ENCODE measurements around the gene HSD3B1.

The HSD3B1 gene

DNA sequence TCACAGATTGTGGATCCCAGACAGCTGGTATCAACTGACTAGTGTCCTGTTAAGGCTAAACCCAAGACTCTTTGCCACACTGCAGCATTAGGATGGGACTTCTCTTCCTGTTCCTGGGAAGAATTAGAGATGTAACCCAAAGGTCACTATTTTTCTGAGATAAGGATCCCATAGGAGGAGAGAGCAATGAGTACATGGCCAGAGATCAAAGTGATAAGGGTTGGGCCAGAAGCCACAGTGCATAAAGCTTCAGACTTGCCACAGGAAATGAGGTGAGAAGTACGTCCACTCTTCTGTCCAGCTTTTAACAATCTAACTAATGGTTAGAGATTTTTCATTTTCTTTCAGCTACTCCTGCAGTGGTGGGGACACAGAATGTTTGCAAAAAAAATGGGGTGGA lies at the start of gene HSD3B1:
Gene HSD3B1 (plus strand): TSS at position 270 of the 400 bp plus-strand sequence. CDS start 267 bp downstream, outside the sequence.
- DNase-seq, result no peak

DNA sequence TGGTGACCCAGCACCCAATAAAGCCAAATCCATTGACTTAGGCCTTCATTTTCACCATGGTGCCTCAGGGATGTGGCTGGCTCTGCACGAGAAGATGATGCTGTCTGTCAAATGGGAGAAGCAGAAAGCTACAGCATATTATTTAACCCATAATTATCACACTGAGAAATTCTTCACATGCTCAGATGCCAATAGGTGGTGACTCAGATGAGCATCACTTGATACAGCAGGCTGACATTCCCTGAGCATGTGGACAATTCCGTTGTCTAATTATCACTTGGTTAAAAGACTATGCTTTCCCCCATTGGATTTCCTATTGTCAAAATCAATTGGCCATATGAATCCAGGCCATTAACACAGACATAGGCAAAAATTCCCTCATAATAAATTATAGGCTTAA lies 44.0 kb upstream of the HSD3B1 start:
- no peak for DNase-seq

DNA sequence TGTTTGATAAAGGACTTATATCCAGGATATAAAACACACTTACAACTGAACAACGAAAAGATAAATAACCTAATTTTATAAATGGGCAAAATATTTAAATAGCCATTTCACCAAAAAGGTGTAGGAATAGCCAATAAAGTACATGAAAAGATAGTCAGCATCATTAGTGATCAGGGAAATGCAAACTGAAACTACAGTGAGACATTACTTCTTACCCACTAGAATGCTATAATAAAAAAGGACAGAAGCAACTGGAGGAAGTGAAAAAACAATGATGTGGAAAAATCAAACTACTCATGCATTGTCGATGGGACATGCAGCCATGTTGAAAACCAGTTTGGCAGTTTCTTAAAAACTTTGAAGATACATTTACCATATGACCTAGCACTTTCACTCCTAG lies 43.4 kb upstream of the HSD3B1 start:
- DNase-seq, result no peak

DNA sequence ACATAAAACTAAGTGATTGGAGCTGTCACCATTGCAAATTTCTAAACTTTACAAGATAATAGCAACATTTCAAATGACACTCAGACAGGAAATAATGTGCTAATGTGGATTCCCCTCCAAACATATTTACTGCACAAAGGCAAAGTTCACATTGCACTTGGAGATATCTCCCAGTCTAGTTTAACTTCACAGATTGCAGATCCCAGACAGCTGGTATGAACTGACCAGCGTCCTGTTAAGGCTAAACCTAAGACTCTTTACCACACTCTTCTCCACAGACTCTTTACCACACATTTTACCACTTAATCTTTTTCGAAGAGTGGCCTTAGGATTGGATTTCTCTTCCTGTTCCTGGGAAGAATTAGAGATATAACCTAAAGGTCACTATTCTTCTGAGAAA lies 40.6 kb upstream of the HSD3B1 start:
- DNase-seq, result no peak

DNA sequence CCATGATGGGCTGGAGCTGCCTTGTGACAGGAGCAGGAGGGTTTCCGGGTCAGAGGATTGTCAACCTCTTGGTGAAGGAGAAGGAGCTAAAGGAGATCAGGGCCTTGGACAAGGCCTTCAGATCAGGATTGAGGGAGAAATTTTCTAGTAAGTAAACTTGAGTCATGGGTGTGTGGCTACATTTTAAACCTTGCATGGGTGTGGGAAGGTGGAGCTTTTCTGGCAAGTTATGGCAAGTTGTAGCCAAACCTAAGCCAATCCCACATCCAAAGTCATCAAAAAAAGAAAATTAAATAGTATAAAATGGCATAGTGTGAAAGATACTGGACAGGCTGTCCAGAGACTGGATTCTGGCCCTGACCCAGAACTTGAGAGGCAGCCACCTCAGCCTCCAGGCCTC lies 39.8 kb upstream of the HSD3B1 start:
- no peak for DNase-seq

DNA sequence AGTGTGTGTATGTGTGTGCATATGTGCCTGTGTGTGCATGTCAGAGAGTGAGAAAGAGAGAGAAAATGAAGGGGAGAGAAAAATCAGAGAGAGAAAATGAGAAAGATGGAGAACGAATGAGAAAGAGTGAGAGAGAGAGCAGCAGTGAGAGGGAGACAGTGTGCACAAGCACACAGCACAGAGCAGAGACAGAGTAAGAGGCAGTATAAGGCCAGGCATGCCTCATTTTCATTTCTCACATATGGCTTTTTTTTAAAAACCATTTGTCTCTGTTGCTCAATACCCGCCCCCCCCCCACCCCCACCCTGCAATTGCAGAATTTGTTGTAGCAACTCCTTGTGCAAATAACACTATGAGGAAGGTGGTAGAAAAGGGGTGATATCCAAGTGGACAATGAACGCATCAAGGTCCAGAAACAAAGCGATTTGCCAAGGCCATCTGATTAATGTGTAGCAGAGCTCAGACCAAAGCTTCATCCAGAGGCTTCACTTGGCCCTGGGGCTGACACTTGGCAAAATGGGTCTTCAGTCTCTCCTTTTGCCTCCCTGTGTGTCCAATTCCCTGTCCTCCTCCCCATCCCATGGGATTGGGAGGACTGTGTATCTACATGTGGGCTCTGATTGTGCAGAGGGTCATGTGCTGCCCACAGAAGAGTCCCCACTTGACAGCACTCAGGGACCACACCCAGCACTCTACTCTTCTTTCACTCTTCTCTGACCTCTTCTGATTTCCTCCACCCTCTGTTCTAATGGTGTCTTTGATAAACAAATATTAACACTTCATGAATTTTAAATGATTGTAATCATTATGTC lies 38.9 kb upstream of the HSD3B1 start:
- DNase-seq, result no peak

DNA sequence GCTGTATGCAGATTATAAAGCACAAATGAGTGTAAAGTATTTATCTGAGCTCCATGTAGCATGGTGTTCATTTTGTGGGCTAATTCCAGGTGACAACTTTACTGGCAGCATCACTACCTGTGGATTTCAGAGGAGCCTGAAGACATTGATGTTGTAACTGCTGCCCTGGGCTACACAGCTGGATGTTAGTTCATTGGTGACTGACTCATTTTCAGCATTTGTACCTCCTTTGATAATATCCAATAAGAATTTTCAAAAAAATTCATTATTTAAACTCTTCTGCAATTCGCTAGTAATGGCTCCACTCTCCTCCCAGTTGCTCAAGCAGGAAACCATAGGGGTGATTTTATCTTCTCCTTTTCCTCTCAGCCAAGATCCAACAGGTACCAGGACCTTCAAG lies 37.3 kb upstream of the HSD3B1 start:
- no peak for DNase-seq

DNA sequence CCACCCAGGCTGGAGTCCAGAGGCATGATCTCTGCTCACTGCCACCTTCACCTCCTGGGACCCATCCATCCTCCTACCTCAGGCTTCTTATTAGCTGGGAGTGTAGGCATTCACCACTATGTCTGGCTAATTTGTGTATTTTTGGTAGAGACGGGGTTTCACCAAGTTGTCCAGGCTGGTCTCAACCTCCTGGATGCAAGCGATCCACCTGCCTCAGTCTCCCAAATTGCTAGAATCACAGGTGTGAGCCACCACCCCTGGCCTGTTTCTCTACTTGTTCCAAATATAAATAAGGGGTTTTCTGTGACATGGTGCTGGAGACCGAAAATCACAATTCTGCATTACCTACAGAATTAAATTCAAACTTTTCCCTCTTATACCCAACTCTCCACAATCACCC lies 36.6 kb upstream of the HSD3B1 start:
- no peak for DNase-seq

DNA sequence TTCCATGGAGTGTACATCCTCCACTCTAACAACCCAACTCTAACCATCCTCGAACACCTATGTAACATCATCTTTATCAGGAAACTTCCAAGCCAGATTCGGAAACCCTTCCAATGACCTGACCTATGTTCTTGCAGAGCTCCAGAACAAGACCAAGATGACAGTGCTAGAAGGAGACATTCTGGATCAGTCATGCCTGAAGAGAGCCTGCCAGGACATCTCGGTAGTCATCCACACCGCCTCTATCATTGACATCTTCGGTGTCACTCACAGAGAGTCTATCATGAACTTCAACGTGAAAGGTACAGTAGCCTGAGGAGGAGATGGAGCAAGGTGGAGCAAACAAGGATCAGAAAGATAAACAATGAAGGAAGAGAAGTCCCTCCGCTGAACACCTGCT lies 36.1 kb upstream of the HSD3B1 start:
- no peak for DNase-seq

DNA sequence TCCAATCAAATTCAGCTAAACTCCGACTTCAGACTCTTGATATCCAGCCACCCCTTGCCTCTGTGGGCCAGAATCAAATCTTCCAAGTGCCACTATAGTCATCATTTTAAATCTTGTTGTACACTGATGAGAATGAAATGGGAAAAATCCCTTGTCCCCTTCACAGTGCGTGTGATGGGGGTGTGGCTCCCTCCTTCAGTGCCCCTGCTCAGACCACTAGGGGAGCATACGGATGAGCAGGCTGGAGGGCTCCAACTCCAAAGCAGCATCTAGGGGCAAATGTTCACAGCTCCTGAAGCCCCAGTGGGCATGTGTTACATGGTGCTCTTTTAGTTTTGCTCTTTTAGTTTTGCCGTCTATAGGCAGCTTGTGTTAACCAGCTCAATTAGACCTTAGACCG lies 35.4 kb upstream of the HSD3B1 start:
- no peak for DNase-seq

DNA sequence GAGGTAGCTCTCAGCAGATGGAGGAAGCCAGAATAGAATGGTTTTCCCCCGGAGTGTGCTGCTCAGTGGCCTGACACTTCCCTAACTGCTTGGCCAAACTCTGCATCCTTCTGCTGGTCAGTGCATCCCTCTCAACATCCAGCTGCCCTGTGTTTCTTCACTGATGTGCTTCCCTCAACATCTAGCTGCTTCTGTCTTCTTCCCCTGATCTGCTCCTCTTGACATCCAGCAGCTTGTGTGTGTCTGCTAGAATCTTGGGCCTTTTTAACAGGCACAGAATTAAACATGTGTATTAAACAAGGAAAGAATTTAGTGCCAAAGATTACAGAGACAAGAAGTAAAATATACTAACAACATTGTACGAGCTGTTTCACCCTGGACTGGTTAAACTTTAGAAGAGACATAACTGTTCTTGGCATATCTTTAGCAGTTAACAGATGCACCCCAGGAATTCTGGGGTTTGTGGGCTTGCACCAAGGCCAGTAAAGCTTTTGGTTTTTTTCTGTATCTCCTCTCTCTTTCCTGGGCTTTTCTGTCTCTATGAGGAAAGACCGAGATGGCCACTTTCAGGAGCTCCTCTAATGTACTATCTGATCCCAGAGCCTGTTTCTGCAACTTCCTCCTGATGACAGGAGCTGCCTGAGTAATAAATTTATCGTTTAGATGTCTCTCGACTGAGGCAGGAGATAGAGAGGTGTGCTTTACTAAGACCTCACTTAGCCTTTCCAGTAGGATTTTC lies 34.8 kb upstream of the HSD3B1 start:
- no peak for DNase-seq

DNA sequence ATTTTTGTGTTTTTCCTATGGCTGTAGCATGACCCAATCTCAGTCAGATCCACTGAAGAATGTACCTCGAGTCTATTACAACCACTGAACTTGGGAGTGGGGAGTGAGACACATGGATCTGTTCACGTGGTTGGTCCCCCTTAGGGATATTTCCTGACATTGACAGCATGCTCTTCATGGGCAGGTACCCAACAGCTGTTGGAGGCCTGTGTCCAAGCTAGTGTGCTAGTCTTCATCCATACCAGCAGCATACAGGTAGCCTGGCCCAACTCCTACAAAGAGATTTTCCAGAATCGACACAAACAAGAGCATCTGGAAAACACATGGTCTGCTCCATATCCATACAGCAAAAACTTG lies 34.2 kb upstream of the HSD3B1 start:
- no peak for DNase-seq

DNA sequence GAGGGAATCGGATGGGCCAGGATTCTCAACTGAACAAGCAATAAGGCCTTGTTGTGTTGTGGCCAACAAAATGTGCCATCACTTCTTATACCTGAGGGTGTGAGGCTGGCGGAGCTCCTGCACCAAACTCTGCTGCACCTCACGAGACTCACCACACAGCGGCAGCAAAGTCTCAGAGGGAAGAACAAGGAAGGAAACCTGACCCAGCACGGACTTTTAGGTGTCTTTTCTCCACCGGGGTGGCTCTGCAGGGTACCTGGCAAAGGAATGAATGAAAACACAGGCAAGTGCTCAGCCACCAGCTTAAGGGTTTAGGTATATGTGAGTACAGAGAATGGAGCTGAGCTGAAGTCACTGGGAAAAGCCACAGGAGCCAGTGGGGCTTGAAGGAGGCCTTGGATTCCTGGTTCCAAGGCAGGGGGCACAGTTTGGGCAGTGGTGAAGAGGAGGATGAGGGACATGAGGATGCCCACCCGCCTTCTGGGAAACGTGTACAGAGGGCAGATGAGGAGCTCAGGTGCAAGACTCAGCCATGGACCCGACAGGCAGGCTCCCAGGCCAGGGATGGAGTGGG lies 31.1 kb upstream of the HSD3B1 start:
- DNase-seq, result no peak

DNA sequence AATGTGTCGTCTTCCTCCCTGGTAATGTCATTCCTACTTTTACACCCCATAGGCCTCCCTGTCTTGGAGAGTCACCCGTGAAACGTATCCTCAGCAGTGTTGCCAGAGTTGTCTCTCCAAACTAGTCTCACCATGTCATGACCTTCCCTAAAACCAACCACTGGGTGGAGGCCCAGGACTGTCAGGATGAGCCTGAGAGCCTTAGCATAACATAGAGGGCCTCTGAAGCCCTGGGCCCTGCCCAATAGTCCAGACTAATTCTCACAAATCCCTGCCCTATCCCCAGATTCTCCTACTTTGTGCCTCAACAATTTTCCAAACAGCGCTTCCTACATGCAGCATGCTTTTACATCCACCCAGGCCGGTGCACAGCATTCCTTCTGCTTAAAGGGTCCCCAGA lies 29.3 kb upstream of the HSD3B1 start:
- no peak for DNase-seq

DNA sequence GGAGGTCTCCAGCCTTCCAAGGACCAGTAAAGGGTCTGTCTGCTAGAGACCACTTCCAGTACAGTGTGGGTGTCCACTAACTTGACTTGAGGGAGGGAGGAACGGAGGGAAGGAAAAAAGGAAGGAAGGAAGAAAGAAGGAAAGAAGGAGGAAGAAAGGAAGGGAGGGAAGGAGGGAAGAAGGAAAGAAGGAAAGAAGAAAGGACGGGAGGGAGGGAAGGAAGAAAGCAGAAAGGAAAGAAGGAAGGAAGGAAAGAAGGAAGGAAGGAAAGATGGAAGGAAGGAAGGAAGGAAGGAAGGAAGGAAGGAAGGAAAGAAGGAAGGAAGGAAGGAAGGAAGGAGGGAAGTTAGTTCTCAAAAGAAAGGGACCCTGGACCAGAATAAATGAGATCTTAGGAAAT lies 26.8 kb upstream of the HSD3B1 start:
- no peak for DNase-seq

DNA sequence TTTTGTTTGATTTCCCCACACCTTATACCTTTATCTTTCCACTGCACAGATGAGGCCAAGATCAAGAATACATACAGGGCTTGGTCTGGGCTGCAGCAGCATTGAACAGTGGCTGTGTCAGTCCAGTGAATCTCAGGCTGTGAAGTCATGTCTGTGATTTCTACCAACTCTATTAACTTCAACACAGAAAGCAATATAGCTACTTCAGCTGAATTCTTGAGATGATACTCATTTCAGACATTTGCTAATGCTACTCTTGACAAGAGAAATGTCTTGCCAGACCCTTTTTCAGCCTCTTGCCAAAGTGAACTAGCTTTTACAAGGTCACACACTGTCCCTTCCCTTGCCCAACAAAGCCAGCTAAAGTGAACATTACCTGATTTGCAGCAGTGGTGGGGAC lies 25.1 kb upstream of the HSD3B1 start:
- DNase-seq, result no peak

DNA sequence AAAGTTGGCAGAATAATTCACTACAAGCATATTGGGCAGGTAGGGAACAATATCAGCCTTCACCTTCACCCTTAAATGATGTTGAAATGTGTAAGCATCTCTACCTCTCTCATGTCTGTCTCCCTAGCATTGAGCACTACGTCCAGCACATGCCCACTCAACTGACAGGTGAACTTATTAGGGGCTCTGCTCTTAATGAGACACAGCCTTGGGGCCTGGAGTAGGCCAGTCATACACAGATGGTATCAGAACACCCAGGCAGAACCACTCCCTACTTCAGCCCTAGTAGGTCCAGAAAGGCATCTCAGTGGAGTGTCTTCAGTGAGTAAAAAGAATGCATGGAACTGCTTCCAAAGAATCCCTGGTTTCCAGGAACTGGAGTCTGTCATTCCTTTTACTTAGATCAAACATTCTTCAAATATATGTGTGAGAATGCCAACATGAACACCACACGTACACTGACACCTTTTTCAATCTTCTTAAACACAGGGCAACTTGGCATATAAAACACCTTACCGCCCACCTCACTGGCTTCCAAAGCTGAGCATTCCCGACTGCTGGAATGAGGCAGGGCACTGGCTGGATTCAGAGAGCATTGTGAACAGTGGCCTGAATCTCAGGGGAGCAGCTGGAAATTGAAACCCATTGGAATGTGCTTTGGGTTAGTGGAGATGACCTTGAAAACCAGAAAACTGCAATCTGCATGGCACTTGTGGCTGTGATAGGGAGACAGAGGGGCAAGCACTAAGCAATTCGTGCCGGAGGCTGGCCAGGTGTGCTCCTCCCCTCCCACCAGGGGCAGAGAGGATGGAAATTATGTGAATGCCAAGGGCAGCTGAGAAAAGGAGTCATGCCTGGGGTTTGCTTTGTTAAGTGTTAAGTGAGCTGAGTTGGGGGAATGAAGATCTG lies 24.2 kb upstream of the HSD3B1 start:
- no peak for DNase-seq

DNA sequence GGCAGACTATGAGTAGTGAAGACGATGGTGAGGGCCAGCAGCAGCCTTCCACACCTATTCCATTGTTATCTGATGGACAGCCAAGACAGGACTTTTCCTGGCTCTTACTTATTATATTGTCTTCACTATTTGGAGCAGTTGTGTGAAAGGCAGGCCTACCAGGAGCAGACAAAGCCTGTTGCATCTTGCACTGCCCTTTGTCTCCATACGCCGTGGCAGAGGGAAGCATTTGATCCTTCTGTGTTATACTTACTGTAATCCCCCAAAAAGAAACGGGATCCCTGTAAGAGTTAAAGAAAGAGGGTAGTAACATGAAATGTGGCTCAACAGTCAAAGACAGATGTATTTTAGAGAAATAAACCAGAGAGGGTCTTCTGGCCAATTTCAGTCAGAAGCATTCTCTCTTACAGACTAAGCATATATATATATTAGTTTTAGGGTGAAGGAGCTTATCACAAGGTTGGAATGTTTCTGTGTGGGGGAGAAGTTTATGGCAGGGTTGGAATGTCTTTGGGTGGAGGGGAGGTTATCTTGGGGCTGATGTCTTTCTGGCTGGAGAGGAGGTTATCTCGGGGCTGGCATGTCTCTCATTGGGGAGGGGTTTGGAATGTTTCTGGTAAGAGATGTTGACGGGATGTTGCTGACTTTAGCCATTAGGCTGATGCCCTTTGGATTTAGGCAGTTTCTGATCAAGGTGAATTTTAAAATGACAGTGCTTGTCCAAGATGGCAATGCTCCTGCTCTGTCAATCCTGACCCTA lies 23.4 kb upstream of the HSD3B1 start:
- DNase-seq, result no peak

DNA sequence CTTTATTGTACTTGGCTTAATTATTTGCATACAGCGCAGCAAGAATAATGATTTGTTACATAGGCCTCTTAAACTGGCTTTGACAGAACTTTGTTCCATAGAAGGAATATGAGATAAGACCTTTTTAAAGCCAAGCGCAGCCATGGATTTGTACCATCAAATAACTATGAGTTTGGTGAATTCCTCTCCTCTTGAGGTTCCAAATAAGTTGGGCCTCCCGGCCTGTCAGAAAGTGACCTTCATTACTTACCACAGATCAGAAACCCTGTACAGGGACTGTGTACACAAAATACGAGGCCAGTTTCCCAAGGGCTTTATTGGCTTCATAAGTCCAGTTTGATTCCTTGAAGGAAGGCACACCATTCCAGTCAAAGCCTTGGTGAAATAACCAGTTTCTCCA lies 21.8 kb upstream of the HSD3B1 start:
- DNase-seq, result no peak

DNA sequence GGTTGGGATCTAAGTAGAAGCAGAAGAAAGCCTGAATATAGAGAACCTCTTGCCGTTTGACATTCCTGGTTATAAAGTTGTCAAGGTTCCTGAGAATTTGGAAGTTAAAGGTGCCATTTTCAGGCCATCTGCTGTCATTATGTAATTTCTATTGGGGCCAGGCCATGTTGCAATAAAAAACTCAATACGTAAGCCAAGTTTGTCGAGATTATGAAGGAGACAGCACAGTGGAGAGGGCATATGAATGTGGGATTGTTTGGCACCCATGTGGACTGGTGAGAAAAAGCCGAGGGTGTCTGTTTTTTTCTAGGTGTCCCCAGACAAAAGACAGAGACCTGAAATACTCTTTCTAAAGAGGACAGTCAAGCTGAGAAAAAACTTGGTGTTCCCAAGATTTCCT lies 18.8 kb upstream of the HSD3B1 start:
- DNase-seq, result no peak

DNA sequence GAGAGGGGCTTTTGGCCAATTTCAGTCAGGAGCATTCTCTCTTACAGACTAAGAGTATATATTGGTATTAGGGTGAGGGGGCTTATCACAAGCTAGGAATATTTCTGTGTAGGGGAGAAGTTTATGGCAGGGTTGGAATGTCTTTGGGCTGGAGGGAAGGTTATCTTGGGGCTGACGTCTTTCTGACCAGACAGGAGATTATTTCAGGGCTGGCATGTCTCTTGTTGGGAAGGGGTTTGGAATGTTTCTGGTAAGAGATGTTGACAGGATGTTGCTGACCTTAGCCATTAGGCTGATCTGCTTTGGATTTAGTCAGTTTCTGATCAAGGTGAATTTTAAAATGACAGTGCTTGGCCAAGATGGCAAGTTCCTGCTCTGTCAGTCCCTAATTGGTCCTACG lies 17.8 kb upstream of the HSD3B1 start:
- no peak for DNase-seq

DNA sequence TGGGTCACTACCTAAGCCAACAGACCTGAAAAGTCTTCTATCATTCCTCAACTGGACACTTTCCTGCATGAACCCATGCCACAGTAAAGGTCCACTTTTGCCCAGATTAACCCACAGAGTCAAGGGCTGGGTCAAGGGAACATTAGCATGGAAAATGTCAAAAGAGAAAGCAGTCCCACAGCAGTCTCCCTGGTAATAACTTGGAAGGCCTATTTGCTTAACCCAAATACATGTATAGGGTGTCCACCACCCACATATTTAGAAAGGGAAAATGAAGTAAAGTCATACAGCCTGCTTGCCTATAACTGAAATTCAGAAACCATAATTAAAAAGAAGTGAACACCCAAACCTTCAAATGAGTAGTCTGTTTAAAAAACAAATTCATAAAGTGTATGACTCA lies 16.1 kb upstream of the HSD3B1 start:
- DNase-seq, result no peak
